Measurements from ENCODE around the gene PDCD1LG2.
A peak's percentile ranks its signal among the peaks of the same experiment; 100 is the strongest.

The PDCD1LG2 gene

DNA sequence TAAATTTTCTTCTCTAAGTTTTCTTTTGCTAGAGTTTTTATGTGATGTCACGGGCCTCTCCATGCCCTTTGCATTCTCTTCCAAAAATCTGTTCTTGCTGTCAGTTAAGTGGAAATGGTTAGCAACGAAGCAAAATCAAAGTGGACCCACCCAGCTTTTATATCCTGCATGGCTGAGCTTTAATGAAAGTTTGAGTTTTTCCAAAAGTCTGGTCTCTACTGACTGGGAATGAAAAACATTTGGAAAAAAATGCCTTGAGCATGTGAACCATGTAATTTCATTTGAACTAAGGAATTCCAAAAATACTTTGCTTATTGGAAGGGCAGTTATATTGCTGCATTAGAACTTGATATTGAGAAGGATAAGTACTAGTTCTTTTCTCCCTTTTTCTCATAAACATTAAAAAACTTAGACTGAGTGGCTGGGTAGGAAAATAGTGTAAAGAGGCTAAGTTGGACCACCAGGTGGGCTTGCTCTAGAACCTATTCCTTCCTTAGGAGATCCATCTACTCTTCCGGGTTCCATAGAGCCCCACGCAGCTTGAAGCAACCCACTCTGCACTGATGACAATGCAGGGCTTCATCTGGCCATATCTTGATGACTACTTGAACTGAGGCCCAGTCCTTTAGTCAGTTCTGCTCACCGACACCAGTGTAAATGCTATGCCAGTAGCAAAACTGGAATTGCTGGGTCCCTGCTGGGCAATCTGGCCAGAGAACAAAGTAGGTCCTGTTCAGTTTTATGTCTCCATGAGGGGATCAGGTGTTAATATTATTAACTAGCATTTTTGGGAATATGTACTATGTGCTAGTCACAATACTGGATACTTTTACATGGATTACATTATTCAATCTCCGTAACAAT, 101.2 kb downstream of the PDCD1LG2 start:
- DNase-seq: no peak

DNA sequence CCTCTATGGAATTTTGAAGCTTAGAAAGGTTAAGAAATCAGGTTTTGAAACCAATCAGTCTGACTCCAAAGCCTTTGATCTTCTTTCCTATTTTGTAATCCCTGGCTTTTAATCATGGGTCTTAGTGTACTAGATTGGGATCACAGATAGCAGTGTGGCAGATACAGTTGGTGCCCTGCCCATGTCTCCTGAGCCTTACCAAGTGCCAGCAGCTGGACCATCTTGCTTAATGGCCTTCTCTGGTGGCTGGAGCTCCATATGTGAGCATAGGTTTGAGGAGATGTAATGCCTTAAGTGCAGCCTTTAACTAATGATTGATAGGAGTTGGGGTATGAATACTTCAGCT, 101.8 kb downstream of the PDCD1LG2 start:
- no peak for DNase-seq

DNA sequence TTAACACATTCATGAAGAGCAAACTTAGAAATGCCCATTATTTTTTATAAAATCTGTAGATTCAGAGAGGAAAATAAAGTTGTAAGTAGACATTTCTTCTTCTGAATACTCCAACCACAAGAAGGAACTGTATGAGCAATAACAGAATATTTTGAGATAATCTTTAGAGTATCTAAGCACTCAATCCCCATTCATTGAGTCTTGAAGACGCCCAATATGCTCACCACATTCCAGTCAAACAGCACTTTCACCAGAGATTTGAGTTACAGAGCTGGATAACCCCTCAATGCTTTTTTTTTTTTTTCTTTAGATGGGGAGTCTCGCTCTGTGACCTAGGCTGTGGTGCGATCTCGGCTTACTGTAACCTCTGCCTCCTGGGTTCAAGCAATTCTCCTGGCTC, 103.9 kb downstream of the PDCD1LG2 start:
- DNase-seq: no peak

DNA sequence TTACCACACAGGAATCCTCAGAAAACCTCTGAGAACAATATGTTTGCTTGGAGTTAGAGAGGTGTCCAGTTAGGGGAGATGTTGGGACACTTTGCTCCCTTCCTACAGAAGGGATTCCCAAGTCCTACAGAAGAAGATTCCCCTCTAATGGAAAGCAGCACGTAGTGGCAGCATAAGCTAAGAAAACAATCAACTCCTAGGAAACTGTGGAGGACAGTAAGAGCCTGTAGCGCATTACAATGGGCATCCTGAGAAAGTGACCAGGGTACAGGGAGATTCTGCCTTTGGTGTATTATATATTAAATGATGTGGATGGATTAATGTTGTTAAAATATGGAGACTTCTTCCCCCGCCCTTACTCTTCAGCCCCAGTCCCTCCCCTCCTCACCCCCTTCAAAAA, 104.7 kb downstream of the PDCD1LG2 start:
- no peak for DNase-seq

DNA sequence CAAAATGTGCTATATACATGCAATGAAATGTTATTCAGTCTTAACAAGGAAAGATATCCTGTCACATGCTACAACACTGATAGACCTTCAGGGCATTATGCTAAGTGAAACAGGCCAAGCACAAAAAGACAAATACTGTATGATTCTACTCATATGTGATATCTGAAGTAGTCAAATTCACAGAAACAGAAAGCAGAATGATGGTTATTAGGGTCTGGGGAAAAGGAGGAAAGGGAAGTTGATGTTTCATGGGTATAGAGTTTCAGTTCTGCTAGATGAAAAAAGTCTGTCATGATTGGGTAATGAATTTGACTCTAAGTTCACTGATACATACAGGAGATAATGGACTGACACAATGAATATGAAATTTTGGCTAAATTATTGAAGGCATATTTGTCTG, 107.4 kb downstream of the PDCD1LG2 start:
- peak; percentile 75 to 79 for DNase-seq

DNA sequence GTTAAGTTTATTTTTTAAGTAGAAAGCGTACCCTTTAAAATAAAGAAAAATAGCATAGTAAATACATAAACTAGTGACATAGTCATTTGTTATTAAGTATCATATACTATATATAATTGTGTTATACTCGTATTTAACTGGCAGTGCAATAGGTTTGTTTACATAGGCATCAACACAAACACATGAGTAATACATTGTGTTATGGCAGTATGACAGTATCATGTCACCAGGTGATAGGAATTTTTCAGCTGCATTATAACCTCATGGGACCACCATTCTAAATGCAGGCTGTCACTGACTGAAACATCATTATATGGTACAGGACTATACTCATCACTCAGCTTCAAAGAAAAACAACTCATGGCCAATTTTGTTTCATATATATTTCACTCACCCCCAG, 110.2 kb downstream of the PDCD1LG2 start:
- DNase-seq: no peak

Data from inflammatory macrophage treated with lipopolysaccharide for 1 hour (primary cell).